WERI-Rb-1 (cell line): ENCODE data around the gene FGF14.
"Not testable (repeated sequence)": the region's sequence is repeated elsewhere in the genome, so short reads cannot be mapped to it uniquely, and the experiment has no call there.

Experiments used
- DNase-seq: peaks from one replicate; pipeline ENCODE4 v3.0.0-alpha.2; 2020
- H3K27ac ChIP-seq: fragments of 250-450 bp; sonication (Bioruptor Pico); 2 replicates; pipeline ENCODE4 v1.5.1; 2020; ENCODE audit warnings: mild to moderate bottlenecking, moderate library complexity
- H3K27me3 ChIP-seq: fragments of 250-450 bp; sonication (Bioruptor Pico); 2 replicates; pipeline ENCODE4 v1.5.1; 2021; ENCODE audit warnings: mild to moderate bottlenecking, low read depth, moderate library complexity; ENCODE audit not compliant: insufficient read depth, severe bottlenecking
- H3K36me3 ChIP-seq: fragments of 250-450 bp; sonication (Bioruptor Pico); 2 replicates; pipeline ENCODE4 v1.5.1; 2020; ENCODE audit warnings: mild to moderate bottlenecking, moderate library complexity
- H3K4me3 ChIP-seq: 2 replicates; pipeline ENCODE4 v1.5.1; 2011; ENCODE audit warnings: low read depth, mild to moderate bottlenecking, control low read depth, low read length
- H3K9me3 ChIP-seq: fragments of 250-450 bp; sonication (Bioruptor Pico); 2 replicates; pipeline ENCODE4 v1.5.1; 2021; ENCODE audit warnings: mild to moderate bottlenecking, moderate library complexity; ENCODE audit not compliant: severe bottlenecking
- CTCF ChIP-seq: IDR thresholded peaks from 2 replicates; pipeline ENCODE4 v1.5.1; 2011; ENCODE audit warnings: low read depth, mild to moderate bottlenecking, control low read depth, inconsistent platforms, low read length

The FGF14 gene

DNA sequence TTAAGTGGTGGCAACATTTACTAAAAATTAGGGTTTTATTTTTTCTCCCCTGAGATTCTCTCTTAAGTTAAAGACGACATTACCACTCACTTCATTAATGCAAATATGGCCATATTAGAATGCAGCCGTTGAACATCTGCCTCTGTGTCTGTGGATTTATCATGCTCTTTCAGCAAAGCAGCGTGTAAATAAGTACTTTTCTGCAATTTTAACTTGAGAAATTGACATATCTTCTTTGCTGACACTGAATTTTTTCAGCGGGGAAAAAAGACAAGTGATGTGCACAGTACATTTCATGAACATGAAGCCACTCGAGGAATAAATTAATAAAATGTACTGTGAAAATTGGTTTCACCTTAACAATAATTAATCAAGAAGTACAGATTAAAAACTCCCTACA, 543.0 kb downstream of the FGF14 start:
- DNase-seq, result no peak
- H3K4me3 ChIP-seq, result no peak overlapping the region
- H3K27ac ChIP-seq, result no peak overlapping the region
- H3K36me3 ChIP-seq, result no peaks in the 10 kb centered on the region
- TF ChIP-seq CTCF, result no peak
- no peaks in the 10 kb centered on the region for H3K9me3 ChIP-seq
- H3K27me3 ChIP-seq, result no peaks in the 10 kb centered on the region

DNA sequence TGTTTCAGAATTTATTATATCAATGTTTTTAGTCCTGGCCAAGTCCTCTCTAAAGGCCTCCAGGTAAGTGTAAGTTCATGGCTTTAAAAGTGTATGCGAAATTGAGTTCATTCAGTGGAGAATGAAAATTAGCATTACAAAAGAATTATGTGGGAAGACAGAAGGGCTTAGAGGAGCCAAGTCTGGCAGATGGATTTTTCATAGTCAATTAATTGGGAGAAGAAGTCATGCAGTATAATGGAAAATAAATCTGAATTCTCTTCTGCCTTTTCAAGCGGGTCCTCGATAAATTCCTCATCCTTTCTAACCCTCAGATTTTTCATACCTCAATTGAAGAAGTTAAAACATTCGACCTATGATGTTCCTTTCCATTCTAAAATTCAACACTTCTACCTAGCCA, 555.1 kb downstream of the FGF14 start:
- DNase-seq, result no peak
- no peaks in the 10 kb centered on the region for H3K36me3 ChIP-seq
- H3K4me3 ChIP-seq, result no peak overlapping the region

DNA sequence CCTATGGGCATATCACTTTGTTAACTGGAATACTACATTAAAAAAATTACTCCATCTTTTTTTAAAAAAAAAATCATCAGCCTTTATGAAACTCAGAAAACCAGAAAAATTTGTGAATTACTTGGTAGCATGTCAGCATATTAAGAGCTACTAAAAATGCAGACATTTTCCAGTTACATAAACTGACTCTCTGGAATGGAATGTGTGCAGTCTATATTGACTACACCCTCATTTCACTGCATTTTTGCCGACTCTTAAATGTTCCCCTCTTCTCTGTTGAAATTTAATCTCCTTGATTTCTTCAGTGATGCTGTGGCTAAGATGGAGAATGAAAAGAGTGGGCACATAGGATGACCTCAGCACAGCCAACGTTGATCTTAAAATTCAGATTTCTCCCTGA, 555.6 kb downstream of the FGF14 start:
- no peaks in the 10 kb centered on the region for H3K9me3 ChIP-seq
- DNase-seq, result no peak
- no peaks in the 10 kb centered on the region for H3K36me3 ChIP-seq
- no peak overlapping the region for H3K4me3 ChIP-seq
- H3K27ac ChIP-seq, result no peak overlapping the region
- TF ChIP-seq CTCF, result no peak
- no peaks in the 10 kb centered on the region for H3K27me3 ChIP-seq

More for the DNA sequence above, 555.1 kb downstream of the FGF14 start:
- Histone ChIP-seq H3K9me3 (no peaks in the 10 kb centered on the region), H3K27ac (no peak overlapping the region), H3K27me3 (no peaks in the 10 kb centered on the region)
- TF ChIP-seq CTCF, result no peak

DNA sequence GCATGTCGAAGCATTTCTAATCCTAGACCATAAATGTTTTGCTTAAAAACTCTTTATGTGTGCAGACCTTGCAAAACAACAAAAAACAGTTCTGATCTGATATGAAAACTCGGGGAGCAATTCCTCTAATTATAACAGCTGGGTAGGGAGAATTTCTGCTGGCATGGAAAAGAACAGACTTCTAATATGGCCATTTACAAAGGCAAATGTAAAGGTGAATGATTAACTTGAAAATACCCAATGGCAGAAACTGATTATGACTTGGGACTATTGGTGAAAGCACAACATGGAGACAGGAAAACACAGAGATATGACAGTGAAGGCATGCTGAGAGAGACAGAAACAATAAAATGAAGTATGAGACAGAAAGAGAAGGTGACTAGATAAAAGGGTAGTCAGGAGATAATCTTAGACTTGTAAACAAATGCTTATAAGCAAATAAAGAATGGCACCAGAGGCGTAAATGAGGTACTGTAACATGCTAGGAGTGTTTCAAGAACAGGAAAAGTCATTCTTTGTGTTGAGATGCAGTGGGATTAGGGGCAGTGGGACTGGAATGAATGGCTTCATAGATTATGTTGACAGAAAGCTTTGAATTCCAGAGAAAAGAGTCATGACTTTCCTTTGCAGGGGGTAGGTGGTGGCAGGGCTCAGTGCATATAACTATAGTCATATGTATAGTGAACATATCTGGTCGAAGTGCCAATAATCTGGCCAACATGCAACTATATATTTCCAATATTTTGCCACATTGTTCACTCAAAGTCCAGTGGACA, 556.4 kb downstream of the FGF14 start:
- Histone ChIP-seq H3K27me3 (no peaks in the 10 kb centered on the region), H3K4me3 (no peak overlapping the region)
- no peak for DNase-seq

GRCh38 chr13:101841698-101842097, 560.1 kb downstream of the FGF14 start:
- no peak for DNase-seq
- H3K36me3 ChIP-seq, result no peaks in the 10 kb centered on the region
- no peak for TF ChIP-seq CTCF
- no peaks in the 10 kb centered on the region for H3K27me3 ChIP-seq
- no peak overlapping the region for H3K4me3 ChIP-seq
- no peak overlapping the region for H3K27ac ChIP-seq
- no peaks in the 10 kb centered on the region for H3K9me3 ChIP-seq

More for the DNA sequence above, 556.4 kb downstream of the FGF14 start:
- Histone ChIP-seq H3K27ac (no peak overlapping the region), H3K9me3 (no peaks in the 10 kb centered on the region), H3K36me3 (no peaks in the 10 kb centered on the region)
- no peak for TF ChIP-seq CTCF

- H3K27ac ChIP-seq, result no peak overlapping the region
- no peak for DNase-seq
- no peaks in the 10 kb centered on the region for H3K9me3 ChIP-seq
- TF ChIP-seq CTCF, result no peak
- H3K36me3 ChIP-seq, result no peaks in the 10 kb centered on the region
- H3K27me3 ChIP-seq, result no peaks in the 10 kb centered on the region
- no peak overlapping the region for H3K4me3 ChIP-seq
Observed at GRCh38 chr13:101838323-101838722, 563.5 kb downstream of the FGF14 start.

- not testable (repeated sequence) for DNase-seq
Observed at GRCh38 chr13:101837778-101838177, 564.1 kb downstream of the FGF14 start.

More at GRCh38 chr13:101837778-101838177, 564.1 kb downstream of the FGF14 start:
- not testable (repeated sequence) for H3K4me3 ChIP-seq, H3K27ac ChIP-seq, H3K9me3 ChIP-seq, H3K27me3 ChIP-seq, H3K36me3 ChIP-seq
